Measurements from ENCODE around the gene FBLN1. TPM values are rescaled to one million over a fixed set of nuclear protein-coding genes. Genes with fewer than 3 reads are reported as not detected.

The FBLN1 gene
- total and polyA plus RNA-seq, 2 of the 13 experiments (the other 11 are each of a cell fraction or from before 2014, with no cell fraction given), result 37.3 to 103 TPM

GRCh38 chr22:45638834-45639746 lies 136.4 kb downstream of the FBLN1 start (continued):
- TF ChIP-seq ZNF292 (CRISPR knock-in tag; IDR thresholded peaks at IDR 0.05; ENCODE audit: borderline replicate concordance, low read depth), result no peak
- no peak for TF ChIP-seq NFRKB (IDR thresholded peaks at IDR 0.05)
- TF ChIP-seq AGO2 (optimal IDR thresholded peaks at IDR 0.05; ENCODE audit: low read depth, low read length), result no peak
- peak; percentile 78; the same call in 1 of the 2 replicates for TF ChIP-seq ZMYM3 (CRISPR knock-in tag; IDR thresholded peaks at IDR 0.05)
- no peak for TF ChIP-seq IKZF4 (CRISPR knock-in tag; IDR thresholded peaks at IDR 0.05; ENCODE audit: borderline replicate concordance, low read depth, not compliant biosample characterization)
- peak; percentile 22; the same call in 1 of the 2 replicates for TF ChIP-seq NFKB2 (CRISPR knock-in tag; IDR thresholded peaks at IDR 0.05; ENCODE audit: borderline replicate concordance)
- no peak for TF ChIP-seq NR1H2 (CRISPR knock-in tag; IDR thresholded peaks at IDR 0.05; ENCODE audit: borderline replicate concordance, low read depth)
- peak; percentile 73; the same call in 1 of the 2 replicates for TF ChIP-seq KDM1A (CRISPR knock-in tag; IDR thresholded peaks at IDR 0.05)
- TF ChIP-seq THAP11 (CRISPR knock-in tag; IDR thresholded peaks at IDR 0.05), result peak; percentile 9; the same call in 1 of the 2 replicates
- TF ChIP-seq KDM2A (CRISPR knock-in tag; IDR thresholded peaks at IDR 0.05; ENCODE audit: borderline replicate concordance, low read depth), result peak; percentile 51; the same call in 1 of the 2 replicates
- TF ChIP-seq ZSCAN9 (CRISPR knock-in tag; IDR thresholded peaks at IDR 0.05; ENCODE audit: borderline replicate concordance), result 0 out of 2 replicates have a peak, but pooled peaks have one; percentile 40
- TF ChIP-seq GABPB1 (CRISPR knock-in tag; IDR thresholded peaks at IDR 0.05), result peak; percentile 74
- no peak for TF ChIP-seq ZNF749 (CRISPR knock-in tag; IDR thresholded peaks at IDR 0.05; ENCODE audit: borderline replicate concordance)
- TF ChIP-seq NFKBIZ (CRISPR knock-in tag; IDR thresholded peaks at IDR 0.05), result no peak
- TF ChIP-seq MAFG (CRISPR knock-in tag; IDR thresholded peaks at IDR 0.05), result peak; percentile 89
- no peak for TF ChIP-seq PITX1 (CRISPR knock-in tag; IDR thresholded peaks at IDR 0.05)
- no peak for TF ChIP-seq ZBTB40 (IDR thresholded peaks at IDR 0.05)
- TF ChIP-seq ZBTB40 (CRISPR knock-in tag; IDR thresholded peaks at IDR 0.05), result 0 out of 2 replicates have a peak, but pooled peaks have one; percentile 24
- TF ChIP-seq BCL6 (CRISPR knock-in tag; IDR thresholded peaks at IDR 0.05), result peak; percentile 50
- peak; percentile 94 for TF ChIP-seq NFE2L1 (CRISPR knock-in tag; IDR thresholded peaks at IDR 0.05; ENCODE audit: borderline replicate concordance)
- TF ChIP-seq FOXA1 (IDR thresholded peaks at IDR 0.05), result no peak
- TF ChIP-seq FOXA1 (CRISPR knock-in tag; IDR thresholded peaks at IDR 0.05), result no peak
- TF ChIP-seq XRCC5 (optimal IDR thresholded peaks at IDR 0.05; ENCODE audit: low read length), result no peak

All from HepG2 (cell line).